Lung (tissue), 12 donors: ENCODE results near the gene FAM156B. TPM values are rescaled to one million over a fixed set of nuclear protein-coding genes. Genes with fewer than 3 reads are reported as not detected.
"Not testable (repeated sequence)": the region's sequence is repeated elsewhere in the genome, so short reads cannot be mapped to it uniquely, and the experiment has no call there.

ENCODE experiments used
- ATAC-seq: fragments of 200-7000 bp; cut with Tn5 transposase; one replicate; pipeline ENCODE4 v1.9.1; 2020; ENCODE audit warnings: moderate number of reproducible peaks; ENCODE audit not compliant: insufficient read depth, low FRiP score
- DNase-seq, 3 donors: peaks; one replicate each; pipeline ENCODE4 v3.0.0-alpha.2; 2013 to 2017
- H3K27ac ChIP-seq, 2 donors: one replicate each; pipeline ENCODE4 v1.5.1; 2013; ENCODE audit warnings: mild to moderate bottlenecking in 2 of 2, moderate library complexity in 2 of 2, control low read depth in 1 of 2, inconsistent platforms in 1 of 2, low read depth in 1 of 2, low read length in 1 of 2
- H3K27me3 ChIP-seq, 3 donors: one replicate each; pipeline ENCODE4 v1.5.1; 2013; ENCODE audit warnings: low read length in 2 of 3; ENCODE audit not compliant: control insufficient read depth in 3 of 3, insufficient read depth in 3 of 3
- H3K36me3 ChIP-seq, 4 donors: one replicate each; pipeline ENCODE4 v1.5.1; 2013; ENCODE audit warnings: low read length in 4 of 4, mild to moderate bottlenecking in 1 of 4, moderate library complexity in 1 of 4; ENCODE audit not compliant: control insufficient read depth in 4 of 4, insufficient read depth in 4 of 4
- H3K4me1 ChIP-seq, 5 donors: one replicate each; pipeline ENCODE4 v1.5.1; 2013; ENCODE audit warnings: low read length in 5 of 5, mild to moderate bottlenecking in 2 of 5, moderate library complexity in 1 of 5; ENCODE audit not compliant: control insufficient read depth in 5 of 5, insufficient read depth in 5 of 5
- H3K4me3 ChIP-seq: one replicate; pipeline ENCODE4 v1.5.1; 2013; ENCODE audit warnings: mild to moderate bottlenecking, control low read depth, moderate library complexity
- H3K9ac ChIP-seq, 2 donors: one replicate each; pipeline ENCODE4 v1.5.1; 2013; ENCODE audit warnings: low read length in 2 of 2, control low read depth in 1 of 2; ENCODE audit not compliant: insufficient read depth in 1 of 2
- H3K9me3 ChIP-seq, 4 donors: one replicate each; pipeline ENCODE4 v1.5.1; 2013; ENCODE audit warnings: low read length in 3 of 4, mild to moderate bottlenecking in 1 of 4, moderate library complexity in 1 of 4; ENCODE audit not compliant: control insufficient read depth in 4 of 4, insufficient read depth in 3 of 4
- WGBS, 2 donors: extraction: QIAGEN DNeasy Blood & Tissue Kit; methylation state at CpG; one replicate each; pipeline ENCODE4 v1.1.7; 2013; 5-methylcytosine and 5-hydroxymethylcytosine counted together
- polyA plus RNA-seq, 2 donors: library from polyadenylated mRNA; stranded (reverse); fragments of 200-250 nt; gene quantifications; one replicate each; pipeline ENCODE4 v1.2.1, GENCODE V29; 2013
- total RNA-seq, 2 donors: library from RNA; depleted of rRNA in 1 of 2; stranded (reverse); fragments of >200 nt in 1 of 2; gene quantifications; one replicate each; pipeline ENCODE4 v1.2.1, GENCODE V29; 2014 to 2021
- TF ChIP-seq, protein P1 (sequence below): IDR thresholded peaks from 2 replicates; pipeline ENCODE4 v1.5.1; 2012; ENCODE audit warnings: mild to moderate bottlenecking; ENCODE audit errors: control extremely low read depth, extremely low read depth
- donor health status: control.
- donor health status: control.
- donor health status: Bipolar disorder and iron deficiency.
- donor health status: healthy.
- donor health status: DM: yes; HTN: yes; CAD: no.

The FAM156B gene
- total and polyA plus RNA-seq, 4 donors = 17.3 to 34.2 (median 20.5) TPM

DNA sequence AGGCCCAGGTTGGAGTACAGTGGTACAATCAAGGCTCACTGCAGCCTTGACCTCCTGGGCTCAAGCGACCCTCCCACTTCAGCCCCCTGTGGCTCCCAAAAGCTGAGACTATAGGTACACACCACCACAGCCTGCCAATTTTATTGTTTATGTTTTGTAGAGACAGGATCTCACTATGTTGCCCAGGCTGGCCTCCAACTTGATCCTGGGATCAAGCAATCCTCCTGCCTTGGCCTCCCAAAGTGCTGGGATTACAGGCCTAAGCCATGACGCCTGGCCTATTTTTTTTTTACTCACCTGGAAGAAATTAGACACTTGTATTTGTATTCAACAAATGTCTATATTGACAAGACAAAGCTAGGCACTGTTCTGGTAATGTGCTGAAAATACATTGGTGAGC is 36.1 kb downstream of the FAM156B start:
- no peak overlapping the region for H3K4me3 ChIP-seq
- 87 to 100% methylated on average over 2 of the region's 2 CpGs for WGBS, 2 donors
- TF ChIP-seq, protein P1, sequence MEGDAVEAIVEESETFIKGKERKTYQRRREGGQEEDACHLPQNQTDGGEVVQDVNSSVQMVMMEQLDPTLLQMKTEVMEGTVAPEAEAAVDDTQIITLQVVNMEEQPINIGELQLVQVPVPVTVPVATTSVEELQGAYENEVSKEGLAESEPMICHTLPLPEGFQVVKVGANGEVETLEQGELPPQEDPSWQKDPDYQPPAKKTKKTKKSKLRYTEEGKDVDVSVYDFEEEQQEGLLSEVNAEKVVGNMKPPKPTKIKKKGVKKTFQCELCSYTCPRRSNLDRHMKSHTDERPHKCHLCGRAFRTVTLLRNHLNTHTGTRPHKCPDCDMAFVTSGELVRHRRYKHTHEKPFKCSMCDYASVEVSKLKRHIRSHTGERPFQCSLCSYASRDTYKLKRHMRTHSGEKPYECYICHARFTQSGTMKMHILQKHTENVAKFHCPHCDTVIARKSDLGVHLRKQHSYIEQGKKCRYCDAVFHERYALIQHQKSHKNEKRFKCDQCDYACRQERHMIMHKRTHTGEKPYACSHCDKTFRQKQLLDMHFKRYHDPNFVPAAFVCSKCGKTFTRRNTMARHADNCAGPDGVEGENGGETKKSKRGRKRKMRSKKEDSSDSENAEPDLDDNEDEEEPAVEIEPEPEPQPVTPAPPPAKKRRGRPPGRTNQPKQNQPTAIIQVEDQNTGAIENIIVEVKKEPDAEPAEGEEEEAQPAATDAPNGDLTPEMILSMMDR = no peak
- H3K36me3 ChIP-seq = no peaks in the 10 kb centered on the region
- no peaks in the 10 kb centered on the region for H3K9me3 ChIP-seq
- DNase-seq (no peak), ATAC-seq (no peak)
- no peak overlapping the region for H3K27ac ChIP-seq
- peaks cover 0 to 9% (median 0%) of the 10 kb centered on the region in 5 donors for H3K4me1 ChIP-seq
- no peak overlapping the region for H3K9ac ChIP-seq
- no peaks in the 10 kb centered on the region for H3K27me3 ChIP-seq

DNA sequence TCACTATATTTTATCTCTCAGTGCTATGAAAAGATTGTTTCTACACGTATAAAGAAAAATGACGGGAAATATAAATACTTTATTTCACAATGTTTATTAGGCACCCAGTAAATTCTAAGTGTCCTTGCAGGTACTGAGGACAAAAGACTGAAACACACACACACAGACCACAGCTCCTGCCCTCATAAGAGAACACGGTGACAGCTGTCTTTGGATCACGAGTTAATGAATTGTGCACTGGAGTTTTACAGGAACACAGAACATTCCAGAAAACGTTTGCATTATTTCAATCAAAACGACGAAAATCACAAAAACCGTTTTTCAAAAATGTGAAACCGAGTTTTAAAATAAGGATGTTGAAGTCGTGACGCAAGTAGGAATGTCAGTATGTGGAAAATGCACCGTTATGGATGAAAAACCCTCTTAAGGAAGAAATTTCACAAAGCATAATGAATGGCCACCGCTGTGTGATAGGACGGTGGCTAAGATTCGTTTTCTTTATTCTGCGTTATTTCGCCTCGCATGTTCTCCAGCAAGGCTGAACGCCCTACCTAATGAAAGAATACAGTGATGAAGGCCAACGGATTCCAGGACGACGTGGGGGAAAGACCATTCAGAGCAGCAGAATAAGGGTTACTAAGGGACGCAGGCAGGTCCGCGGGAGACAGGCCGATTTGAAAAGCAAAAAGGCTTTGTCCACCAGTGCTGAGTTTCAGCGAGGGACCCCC is 37.0 kb downstream of the FAM156B start:
- Histone ChIP-seq H3K9ac (peak overlapping the region; percentile 32 to 97), H3K27ac (peak overlapping the region; percentile 52 to 85), H3K4me1 (peaks cover 0 to 9% (median 0%) of the 10 kb centered on the region in 5 donors), H3K36me3 (no peaks in the 10 kb centered on the region), H3K27me3 (no peaks in the 10 kb centered on the region), H3K4me3 (peak overlapping the region; percentile 25), H3K9me3 (no peaks in the 10 kb centered on the region)
- WGBS, 2 donors = 3% methylated on average over 27 of the region's 27 CpGs
- DNase-seq (no peak), ATAC-seq (no peak)
- TF ChIP-seq, protein P1 = no peak

DNA sequence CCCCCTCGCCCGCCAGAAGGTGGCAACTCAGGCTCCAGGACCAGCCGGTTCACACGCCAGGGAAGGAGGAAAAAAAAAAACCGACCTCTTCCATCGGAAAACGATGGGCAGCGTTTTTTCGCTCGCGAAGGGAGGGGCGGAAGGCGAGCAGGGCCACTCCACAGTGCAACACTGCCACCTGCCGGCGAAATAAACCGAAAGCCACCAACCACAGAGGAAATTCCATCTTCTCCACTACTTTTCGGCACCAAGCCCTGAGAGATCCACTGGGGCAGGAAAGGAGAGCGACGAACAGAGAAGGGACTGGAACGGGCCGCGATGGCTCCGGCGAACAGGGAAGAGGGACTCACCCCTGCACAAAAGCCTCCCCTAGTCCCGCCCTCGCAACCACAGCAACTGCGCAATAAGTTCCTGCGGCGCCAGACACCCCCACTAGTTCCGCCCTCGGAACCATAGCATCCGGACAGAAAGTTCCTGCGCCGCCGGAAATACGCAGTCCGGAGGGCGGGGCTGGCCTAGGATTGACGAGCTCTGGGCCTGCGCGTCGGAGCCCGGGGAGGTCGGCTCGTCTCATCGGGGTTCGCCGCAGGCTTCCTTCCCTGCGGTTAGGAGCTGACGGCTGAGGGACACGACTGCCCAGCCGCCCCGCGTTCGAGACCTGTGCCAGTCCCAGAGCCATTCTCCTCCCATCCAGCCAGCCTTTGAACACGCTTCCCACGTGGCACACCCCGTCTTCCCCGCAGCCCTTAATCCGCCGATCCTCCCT is 37.8 kb downstream of the FAM156B start:
- DNase-seq = peak; percentile 95 to 99 (median 97)
- Histone ChIP-seq H3K4me1 (peaks cover 0 to 9% (median 0%) of the 10 kb centered on the region in 5 donors), H3K27me3 (no peaks in the 10 kb centered on the region), H3K36me3 (no peaks in the 10 kb centered on the region), H3K4me3 (peak overlapping the region; percentile 41), H3K27ac (peak overlapping the region; percentile 85 to 93), H3K9ac (peak overlapping the region; percentile 87 to 97), H3K9me3 (no peaks in the 10 kb centered on the region)
- WGBS, 2 donors = 0% methylated on average over 46 to 61 of the region's 61 CpGs
- TF ChIP-seq, protein P1 = peak; percentile 87
- peak; percentile 94 for ATAC-seq

DNA sequence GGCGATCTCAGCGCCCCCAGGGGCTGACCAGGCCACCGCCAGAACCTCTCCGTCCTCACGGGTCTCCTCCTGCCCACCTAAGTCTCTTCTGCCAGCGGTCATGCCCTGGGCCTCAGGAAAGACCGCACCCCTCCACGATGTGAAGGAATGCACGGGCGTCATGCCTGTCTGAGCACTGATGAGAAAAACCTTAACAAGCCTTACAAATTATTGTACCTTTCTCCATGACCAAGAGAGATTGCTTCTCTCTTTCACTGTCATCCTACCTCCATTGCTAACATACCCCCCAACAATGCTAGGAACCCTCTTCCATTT is 38.3 kb downstream of the FAM156B start:
- 0 to 3% methylated on average over 9 to 10 of the region's 10 CpGs for WGBS, 2 donors
- H3K36me3 ChIP-seq, H3K27me3 ChIP-seq, ATAC-seq, H3K9me3 ChIP-seq, DNase-seq, H3K4me1 ChIP-seq: not testable (repeated sequence)
- Histone ChIP-seq H3K27ac (peak overlapping the region; percentile 85 to 93), H3K4me3 (peak overlapping the region; percentile 41), H3K9ac (peak overlapping the region; percentile 81 to 87)

DNA sequence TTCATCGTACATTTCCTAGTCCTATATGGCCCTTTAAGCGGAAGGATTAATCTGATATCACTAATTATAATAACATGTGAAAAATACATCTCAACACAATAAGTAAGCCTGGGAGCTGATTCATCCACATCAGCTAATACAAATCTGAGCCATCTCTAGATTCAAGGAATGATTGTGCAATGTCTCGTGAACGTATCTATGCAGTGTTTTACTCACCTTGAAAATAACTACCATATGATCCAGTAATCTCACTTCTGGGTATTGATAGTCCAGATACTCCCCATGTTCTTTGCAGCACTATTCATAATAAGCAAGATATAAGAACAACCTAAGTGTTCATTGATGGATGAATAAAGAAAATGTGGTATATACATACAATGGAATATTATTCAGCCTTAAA is 43.6 kb downstream of the FAM156B start:
- not testable (repeated sequence) for H3K27ac ChIP-seq, H3K4me1 ChIP-seq, H3K9ac ChIP-seq, DNase-seq, H3K36me3 ChIP-seq, H3K9me3 ChIP-seq, H3K27me3 ChIP-seq, ATAC-seq, H3K4me3 ChIP-seq
- WGBS, 2 donors = no CpG with 5 or more reads among the region's 4 CpGs

DNA sequence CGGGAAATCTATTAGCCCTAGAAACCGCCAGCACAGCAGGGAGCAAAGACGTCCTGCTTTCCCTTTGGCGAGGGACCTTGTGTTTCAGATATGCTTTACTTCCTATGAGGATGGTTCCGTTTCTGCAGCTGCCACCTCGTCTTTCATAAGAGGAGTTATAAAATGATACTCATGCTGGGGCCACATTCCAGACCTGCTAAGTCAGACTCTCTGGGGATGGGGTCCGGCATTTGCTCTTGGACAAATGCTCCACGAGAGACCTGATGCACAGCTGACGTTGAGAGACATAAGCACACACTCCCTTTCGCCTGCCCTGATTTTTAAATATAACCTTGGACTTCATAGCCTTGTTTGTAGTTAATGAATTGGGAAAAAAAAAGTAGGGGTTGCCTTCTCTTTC is 44.6 kb downstream of the FAM156B start:
- not testable (repeated sequence) for H3K9ac ChIP-seq, H3K4me3 ChIP-seq, H3K27ac ChIP-seq, DNase-seq, H3K36me3 ChIP-seq, ATAC-seq, H3K9me3 ChIP-seq, H3K27me3 ChIP-seq, H3K4me1 ChIP-seq
- WGBS, 2 donors = no CpG with 5 or more reads among the region's 10 CpGs
